ENCODE results near the gene MFAP4.
A peak's percentile ranks its signal among the peaks of the same experiment; 100 is the strongest.

The MFAP4 gene

GRCh38 chr17:19382531-19383444, 4.2 kb downstream of the MFAP4 start:
- no peak overlapping the region for H3K4me3 ChIP-seq (ENCODE audit: low read depth, low read length)
- in situ Hi-C loops (cut with HindIII; ENCODE audit: low sequenced_read_pairs): no loop called here
- no peak for DNase-seq (ENCODE audit: low read depth)
- no peak for TF ChIP-seq CTCF (IDR thresholded peaks at IDR 0.05; ENCODE audit: low read depth, low read length, missing control alignments)

DNA sequence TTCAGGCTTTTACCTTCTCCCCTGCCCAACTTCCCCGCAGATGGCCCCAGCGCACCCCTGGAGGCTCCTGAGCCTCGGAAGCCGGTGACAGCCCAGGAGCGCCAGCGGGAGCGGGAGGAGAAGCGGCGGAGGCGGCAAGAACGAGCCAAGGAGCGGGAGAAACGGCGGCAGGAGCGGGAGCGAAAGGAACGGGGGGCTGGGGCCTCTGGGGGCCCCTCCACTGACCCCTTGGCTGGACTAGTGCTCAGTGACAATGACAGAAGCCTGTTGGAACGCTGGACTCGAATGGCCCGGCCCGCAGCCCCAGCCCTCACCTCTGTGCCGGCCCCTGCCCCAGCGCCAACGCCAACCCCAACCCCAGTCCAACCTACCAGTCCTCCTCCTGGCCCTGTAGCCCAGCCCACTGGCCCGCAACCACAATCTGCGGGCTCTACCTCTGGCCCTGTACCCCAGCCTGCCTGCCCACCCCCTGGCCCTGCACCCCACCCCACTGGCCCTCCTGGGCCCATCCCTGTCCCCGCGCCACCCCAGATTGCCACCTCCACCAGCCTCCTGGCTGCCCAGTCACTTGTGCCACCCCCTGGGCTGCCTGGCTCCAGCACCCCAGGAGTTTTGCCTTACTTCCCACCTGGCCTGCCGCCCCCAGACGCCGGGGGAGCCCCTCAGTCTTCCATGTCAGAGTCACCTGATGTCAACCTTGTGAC, 5.1 kb downstream of the MFAP4 start:
- no peak for DNase-seq (ENCODE audit: low read depth)
- no peak overlapping the region for H3K4me3 ChIP-seq (ENCODE audit: low read depth, low read length)
- in situ Hi-C loops (cut with HindIII; ENCODE audit: low sequenced_read_pairs): no loop called here
- no peak for TF ChIP-seq CTCF (IDR thresholded peaks at IDR 0.05; ENCODE audit: low read depth, low read length, missing control alignments)

DNA sequence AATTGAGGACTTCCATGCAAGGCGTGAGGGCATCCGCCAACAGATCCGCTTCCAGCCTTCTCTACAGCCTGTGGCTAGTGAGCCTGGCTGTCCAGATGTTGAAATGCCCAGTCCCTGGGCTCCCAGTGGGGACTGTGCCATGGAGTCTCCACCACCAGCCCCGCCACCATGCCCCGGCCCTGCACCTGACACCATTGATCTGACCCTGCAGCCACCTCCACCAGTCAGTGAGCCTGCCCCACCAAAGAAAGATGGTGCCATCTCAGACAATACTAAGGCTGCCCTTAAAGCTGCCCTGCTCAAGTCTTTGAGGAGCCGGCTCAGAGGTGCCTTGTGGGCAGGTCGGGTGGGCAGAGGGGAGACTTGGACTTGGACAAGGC, 5.6 kb downstream of the MFAP4 start:
- in situ Hi-C loops (cut with HindIII; ENCODE audit: low sequenced_read_pairs): no loop called here
- H3K4me3 ChIP-seq (ENCODE audit: low read depth, low read length): no peak overlapping the region
- no peak for DNase-seq (ENCODE audit: low read depth)
- no peak for TF ChIP-seq CTCF (IDR thresholded peaks at IDR 0.05; ENCODE audit: low read depth, low read length, missing control alignments)

GRCh38 chr17:19380481-19381301, 6.3 kb downstream of the MFAP4 start:
- TF ChIP-seq CTCF (IDR thresholded peaks at IDR 0.05; ENCODE audit: low read depth, low read length, missing control alignments): no peak
- no peak for DNase-seq (ENCODE audit: low read depth)
- H3K4me3 ChIP-seq (ENCODE audit: low read depth, low read length): no peak overlapping the region
- in situ Hi-C loops (cut with HindIII; ENCODE audit: low sequenced_read_pairs): no loop called here

DNA sequence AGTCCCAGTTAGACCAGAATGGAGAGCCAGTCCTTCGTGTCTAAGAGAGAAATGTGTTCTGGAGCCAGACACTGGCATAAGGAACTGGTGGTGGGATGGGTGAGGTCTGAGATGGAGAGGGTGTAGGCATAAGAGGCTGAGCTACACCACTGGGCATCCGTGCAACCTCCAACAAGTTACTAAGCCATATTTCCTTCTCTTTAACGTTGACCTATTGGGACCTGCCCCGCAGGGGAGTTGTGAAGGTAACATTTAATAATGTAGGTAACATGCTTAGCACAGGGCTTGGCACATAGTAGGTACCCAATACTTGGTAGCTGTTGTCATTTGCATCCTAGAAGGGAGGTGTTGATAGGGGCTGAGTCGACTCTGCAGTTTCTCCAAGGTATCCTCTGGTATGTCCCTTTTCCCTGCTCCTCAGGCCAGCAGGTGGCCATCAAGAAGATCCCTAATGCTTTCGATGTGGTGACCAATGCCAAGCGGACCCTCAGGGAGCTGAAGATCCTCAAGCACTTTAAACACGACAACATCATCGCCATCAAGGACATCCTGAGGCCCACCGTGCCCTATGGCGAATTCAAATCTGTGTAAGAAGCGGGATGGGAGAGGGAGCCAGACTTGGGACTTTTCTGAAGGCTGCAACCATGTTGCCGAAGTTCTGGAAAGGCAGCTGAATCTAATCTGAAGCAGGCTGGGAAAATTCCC, 7.5 kb downstream of the MFAP4 start:
- DNase-seq (ENCODE audit: low read depth): no peak
- in situ Hi-C loops (cut with HindIII; ENCODE audit: low sequenced_read_pairs): no loop called here
- TF ChIP-seq CTCF (IDR thresholded peaks at IDR 0.05; ENCODE audit: low read depth, low read length, missing control alignments): no peak
- H3K4me3 ChIP-seq (ENCODE audit: low read depth, low read length): peak overlapping the region; percentile 74

Data from astrocyte of the cerebellum (primary cell).